Measurements from ENCODE around the gene CGNL1.

GRCh38 chr15:57596978-57597377 is 220.7 kb downstream of the CGNL1 start:
- no peak for TF ChIP-seq TAF1 (IDR thresholded peaks at IDR 0.05; ENCODE audit: borderline replicate concordance, low read depth, low read length)
- TF ChIP-seq CTCF (IDR thresholded peaks at IDR 0.05) = no peak
- no peak for TF ChIP-seq POLR2AphosphoS5 (IDR thresholded peaks at IDR 0.05; ENCODE audit: low read depth, low read length)
- no peak for TF ChIP-seq SIN3A (IDR thresholded peaks at IDR 0.05; ENCODE audit: borderline replicate concordance, low read depth, low read length)
- no peak for TF ChIP-seq EZH2phosphoT487 (IDR thresholded peaks at IDR 0.05; ENCODE audit: borderline replicate concordance, low read depth)
- no peak for TF ChIP-seq RCOR1 (IDR thresholded peaks at IDR 0.05; ENCODE audit: low read length)
- TF ChIP-seq RAD21 (IDR thresholded peaks at IDR 0.05; ENCODE audit: low read length) = no peak
- TF ChIP-seq PBX3 (IDR thresholded peaks at IDR 0.05) = no peak
- TF ChIP-seq RXRA (IDR thresholded peaks at IDR 0.05; ENCODE audit: borderline replicate concordance, low read depth) = no peak
- TF ChIP-seq FOXM1 (IDR thresholded peaks at IDR 0.05; ENCODE audit: low read depth) = no peak
- no peak for TF ChIP-seq TEAD4 (IDR thresholded peaks at IDR 0.05; ENCODE audit: borderline replicate concordance, insufficient read depth)
- no peak for TF ChIP-seq EP300 (IDR thresholded peaks at IDR 0.05; ENCODE audit: borderline replicate concordance in 1 of 2, low read depth in 1 of 2, low read length in 1 of 2)
- TF ChIP-seq MAX (IDR thresholded peaks at IDR 0.05; ENCODE audit: low read depth) = no peak
